HG02973 (cell line): Measurements from ENCODE around the gene CLEC2B.

ENCODE experiments used
- ATAC-seq: cut with Tn5 transposase; IDR thresholded peaks from one replicate; pipeline ENCODE4 v1.9.1; 2021; ENCODE audit warnings: moderate library complexity; ENCODE audit not compliant: unreplicated experiment

CLEC2B gene

DNA sequence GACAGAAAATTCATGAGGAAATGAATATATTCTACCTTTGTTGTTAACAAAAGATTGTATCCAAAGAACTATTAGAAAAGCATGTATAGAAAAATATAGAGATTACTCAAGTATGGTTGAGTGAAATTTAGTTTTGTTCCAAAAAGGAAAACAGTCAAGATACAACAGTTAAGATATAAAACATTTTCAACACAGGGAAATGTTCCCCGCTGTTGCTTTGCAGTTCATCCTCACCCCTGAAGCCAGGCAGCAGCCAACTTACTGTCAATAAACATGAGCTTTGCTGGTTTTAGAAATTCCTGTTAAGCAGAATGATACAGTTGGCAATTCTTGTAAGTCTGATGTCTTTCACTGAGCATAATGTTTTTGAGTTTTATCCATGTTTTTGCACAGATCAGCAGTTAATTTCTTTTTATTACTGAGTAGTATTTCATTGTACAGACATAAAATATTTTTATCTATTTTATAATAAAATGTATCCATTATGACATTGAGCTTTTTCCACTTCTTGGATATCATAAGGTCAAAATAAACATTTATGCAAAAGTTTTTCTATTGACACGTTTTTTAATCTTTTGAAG is 1.2 kb upstream of the CLEC2B start:
- no peak for ATAC-seq

DNA sequence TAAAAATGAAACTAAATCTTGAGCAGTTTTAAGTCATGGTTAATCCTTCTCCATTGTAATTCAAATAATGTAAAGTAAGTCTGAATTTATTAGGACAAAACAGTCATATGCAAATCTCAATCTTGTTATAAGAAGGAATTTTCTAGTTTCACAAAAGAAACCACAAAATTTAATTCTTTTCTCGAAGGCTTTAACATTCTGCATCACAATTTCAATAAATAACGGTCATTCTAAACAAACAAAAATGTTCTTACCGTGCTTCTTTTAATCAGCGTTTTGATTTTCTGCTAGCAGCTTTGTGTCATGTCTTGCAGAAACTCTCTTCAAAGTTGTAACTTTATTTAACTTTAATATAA is 225 bp downstream of the CLEC2B start:
- no peak for ATAC-seq

DNA sequence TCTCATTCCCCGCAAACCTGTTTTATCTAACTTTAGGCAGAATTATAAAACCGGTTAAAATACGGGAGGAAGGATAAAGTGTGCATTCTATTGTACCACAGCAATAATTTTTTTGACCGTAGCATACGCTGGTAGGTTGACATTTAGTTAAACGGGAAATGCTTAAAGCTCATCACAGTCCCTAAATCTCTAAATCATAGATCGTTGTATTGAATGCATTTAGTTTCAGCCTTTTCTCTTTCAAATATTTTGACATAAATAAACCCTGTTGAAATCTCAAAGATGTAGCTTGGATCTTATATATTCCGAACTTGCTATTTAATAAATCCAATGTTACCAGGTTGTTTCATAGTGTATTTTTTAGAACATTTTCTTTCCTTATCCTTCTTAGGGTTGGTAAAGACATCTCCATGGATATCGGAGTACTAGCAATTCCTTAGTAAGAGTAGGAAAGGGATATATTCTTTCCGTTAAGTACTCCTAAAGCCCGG is 798 bp downstream of the CLEC2B start:
- no peak for ATAC-seq

DNA sequence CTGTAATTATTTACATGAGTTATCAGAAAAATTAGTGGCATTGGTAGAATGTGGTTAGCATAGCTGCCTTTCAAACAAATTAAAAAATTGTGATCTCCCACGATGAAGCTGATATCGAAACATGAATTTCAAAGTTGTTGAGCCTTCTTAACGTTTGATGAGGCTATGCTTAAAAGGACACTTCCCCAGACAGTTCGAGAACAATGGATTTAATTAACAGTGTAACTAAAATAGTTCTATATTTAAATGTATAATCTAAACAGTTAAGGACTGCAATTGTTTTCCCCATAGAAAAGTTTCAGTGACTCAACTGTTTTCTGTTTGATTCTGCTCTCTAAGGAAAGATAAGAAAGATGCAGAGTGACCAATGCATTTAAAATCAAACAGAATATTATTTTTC is 1.6 kb downstream of the CLEC2B start:
- ATAC-seq: no peak

DNA sequence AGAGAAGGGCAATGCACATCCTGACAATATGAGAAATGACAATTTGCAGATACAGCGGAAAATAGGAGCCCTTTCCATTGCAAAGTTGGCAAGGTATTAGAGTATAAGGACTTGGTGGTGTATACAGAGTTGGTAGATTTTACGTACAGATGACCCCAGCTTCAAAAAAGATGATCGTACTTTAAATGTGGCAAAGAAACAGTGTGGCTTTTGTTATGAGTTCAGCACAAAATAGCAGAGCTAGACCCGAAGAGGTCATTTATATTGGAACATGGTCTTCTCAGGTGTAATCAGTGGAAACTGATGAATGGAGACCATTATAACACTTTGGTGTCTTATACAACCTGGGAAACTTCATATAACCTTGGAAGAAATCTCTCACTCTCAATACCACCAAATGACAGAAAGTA is 2.3 kb downstream of the CLEC2B start:
- no peak for ATAC-seq

DNA sequence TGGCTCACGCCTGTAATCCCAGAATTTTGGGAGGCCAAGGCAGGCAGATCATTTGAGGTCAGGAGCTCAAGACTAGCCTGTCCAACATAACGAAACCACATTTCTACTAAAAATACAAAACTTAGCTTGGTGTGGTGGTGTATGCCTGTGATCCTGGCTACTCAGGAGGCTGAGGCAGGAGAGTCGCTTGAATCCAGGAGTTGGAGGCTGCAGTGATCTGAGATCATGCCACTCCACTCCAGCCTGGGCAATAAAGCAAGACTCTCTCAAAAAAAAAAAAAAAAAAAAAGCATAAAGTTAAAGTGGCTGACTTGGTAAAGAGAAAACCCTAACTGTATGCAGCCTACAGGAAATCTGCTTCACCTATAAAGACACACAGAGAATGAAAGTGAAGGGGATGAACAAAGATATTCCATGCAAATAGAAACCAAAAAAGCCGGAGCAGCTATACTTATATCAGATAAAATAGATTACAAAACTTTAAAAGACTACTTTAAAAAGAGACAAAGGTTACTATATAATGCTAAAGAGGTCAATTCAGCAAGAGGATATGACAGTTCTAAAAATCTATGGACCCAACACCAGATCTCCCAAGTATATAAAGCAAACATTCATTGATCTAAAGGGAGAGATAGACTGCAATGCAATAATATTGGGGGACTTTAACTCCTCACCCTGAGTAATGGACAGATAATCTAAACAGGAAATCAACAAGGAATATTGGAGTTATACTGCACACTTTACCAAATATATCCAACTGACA is 4.1 kb downstream of the CLEC2B start:
- no peak for ATAC-seq

DNA sequence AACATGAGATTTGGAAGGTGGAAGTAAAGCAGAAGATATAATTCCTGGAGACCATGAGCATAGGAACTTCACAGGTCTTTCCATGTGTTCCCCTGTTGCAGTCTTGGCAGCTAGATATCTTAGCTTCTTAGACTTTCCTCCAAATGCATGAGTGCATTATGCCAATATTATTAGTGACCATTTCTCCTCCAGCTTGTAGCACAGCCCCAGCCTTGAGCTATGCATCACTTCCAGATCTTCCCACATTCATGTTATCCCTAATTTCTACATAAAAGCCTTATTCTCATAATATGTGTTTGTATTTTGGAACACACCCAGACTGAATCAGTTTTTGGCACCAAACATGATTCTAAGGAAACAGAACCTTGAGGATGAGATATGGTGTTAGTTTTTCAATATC is 11.0 kb downstream of the CLEC2B start:
- ATAC-seq: no peak

DNA sequence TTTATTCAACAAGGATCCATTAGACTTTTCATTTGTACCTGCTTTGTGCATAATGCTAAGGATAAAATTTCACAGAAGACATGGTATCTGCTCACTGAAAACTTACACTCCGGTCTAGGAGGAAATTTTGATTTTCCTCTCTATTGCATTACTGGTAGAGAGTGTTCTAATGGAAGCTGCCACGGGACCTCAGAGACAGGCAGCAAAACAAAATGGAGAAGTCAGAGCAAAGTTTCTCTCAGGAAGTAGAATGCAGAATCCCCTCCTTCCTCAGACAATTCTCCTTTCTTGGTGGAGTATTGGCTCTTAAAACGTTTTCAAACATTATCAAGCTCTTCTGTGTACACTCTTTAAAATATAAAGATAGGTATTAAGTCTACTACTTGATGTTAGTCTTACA is 12.3 kb downstream of the CLEC2B start:
- no peak for ATAC-seq

DNA sequence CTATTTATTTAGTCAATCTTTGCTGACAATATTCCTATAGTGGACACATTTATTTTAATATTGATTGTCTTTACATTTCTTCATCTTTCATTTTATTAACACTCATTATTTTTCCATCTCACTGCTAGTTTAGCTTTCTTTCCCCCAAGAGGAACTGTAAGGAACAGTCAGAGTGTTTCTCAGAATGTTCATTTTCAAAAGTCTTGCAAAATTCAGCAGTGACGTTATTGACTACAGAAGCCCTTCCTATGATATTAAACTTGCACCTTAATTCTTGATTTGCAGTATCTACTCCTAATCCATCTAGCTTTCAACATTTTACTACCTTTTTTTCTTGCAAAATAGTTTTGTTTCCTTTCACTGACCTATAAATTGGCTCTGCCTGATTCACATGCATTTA is 13.0 kb downstream of the CLEC2B start:
- no peak for ATAC-seq

DNA sequence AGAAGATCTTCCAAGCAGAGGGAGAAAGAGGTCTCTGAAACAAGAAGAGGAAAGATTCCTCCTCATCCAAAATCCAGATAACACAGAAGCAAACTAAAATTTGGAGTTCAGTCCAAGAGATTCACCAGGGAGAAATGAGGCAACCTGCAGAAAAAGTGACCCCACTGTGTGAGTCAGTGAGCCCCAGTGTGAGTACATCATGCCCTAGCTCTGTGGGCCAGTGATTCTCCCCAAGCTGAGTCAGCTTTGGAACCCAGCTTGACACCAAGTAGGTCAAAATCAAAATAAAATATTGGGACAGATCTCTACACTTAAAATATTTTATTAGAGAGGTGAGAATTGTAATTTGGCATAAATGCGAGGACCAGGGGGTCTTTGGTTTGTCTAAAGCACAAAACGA is 17.2 kb downstream of the CLEC2B start:
- no peak for ATAC-seq

DNA sequence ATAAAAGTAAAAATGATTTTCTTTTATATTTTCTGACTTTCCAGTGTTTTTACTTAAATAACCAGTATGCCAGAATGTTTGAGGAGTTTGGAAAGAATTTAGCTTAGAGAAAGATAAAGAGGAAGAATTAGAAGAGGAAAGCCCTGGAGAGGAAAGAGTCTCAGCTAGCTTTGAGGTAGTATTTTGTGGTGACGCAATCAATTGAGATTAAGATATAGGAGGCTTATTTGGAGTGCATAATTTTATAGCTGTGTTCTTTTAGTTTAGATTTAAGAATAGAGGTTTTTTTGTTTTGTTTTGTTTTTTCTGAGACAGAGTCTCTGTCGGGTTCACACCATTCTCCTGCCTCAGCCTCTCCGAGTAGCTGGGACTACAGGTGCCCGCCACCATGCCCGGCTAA is 18.1 kb downstream of the CLEC2B start:
- no peak for ATAC-seq

DNA sequence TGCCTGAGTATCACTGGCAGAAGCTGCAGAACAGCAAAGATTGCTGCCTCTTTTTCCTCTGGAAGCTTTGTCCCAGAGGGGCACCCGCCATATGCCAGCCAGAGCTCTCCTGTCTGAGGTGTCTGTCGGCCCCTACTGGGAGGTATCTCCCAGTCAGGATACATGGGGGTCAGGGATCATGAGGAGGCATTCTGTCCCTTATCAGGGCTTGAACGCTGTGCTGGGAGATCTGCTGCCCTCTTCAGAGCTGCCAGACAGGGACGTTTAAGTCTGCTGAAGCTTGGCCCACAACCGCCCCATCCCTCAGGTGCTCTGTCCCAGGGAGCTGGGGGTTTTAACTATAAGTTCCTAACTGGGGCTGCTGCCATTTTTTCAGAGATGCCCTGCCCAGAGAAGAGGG is 20.3 kb downstream of the CLEC2B start:
- no peak for ATAC-seq

DNA sequence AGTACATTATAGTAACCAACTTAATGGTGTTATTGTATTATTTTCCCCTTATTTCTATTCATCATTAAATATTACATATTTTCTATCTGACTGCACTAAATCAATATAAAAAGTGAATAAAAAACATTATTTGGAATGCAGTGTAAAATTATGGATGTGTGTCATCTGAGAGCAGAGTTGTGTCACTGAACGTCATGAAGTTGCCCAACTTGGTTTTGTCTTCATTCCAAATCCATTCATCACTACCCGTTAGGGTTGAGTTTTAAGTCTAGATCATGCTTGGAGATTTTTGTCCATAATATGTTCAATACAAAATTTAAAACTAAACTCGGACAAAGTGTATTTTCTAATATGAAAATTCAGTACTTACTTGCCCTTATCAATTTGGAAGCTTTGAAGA is 25.7 kb downstream of the CLEC2B start:
- no peak for ATAC-seq

DNA sequence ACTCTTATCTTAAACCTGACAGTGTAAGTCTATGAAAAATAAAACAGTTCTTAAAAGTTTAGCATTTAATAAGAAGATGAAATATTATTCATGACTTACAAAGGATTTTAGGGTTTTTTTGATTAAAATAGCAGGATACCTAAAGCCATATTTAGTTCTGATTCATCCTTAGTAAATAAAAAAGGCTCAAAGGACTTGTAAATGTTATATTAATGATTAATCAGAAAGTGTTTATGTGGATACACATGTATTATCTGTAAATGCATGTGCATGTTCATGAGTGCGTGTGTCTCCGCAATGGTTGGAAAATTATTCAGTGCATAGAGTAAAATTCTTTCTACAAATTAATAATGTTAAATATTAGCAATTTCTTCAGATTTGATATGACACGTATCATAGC is 37.4 kb downstream of the CLEC2B start:
- ATAC-seq: no peak

DNA sequence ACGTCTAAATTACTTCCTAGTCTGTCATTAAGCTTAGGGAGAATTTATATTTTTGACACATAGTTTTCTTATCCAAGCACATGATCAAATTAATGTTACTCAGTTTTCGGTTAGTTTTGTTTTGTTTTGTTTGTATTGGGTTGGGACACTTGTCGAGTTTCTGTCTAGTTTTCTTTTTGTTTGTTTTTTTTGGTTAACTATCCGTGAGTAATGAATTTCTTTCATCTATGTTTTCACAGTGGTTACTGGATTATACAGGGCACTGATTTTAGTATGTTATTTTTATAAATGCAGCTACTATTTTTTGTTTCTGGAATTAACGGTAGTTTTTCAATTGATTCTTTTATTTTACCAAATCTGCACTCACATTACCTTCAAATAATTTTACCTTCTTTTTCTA is 39.2 kb downstream of the CLEC2B start:
- no peak for ATAC-seq

DNA sequence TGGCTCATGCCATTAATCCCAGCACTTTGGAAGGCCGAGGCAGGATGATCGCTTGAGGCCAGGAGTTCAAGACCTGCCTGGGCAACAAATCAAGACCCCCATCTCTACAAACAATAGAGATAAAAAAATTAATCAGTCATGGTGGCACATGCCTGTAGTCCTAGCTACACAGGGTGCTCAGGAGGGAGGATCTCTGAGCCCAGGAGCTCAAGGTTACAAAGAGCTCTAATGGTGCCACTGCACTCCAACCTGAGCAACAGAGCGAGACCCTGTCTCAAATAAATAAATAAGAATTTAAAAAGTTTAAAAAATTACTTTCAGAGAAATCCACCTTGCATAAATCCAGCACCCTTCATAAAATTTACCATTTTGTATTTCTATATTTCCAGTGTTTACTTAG is 39.7 kb downstream of the CLEC2B start:
- ATAC-seq: no peak

DNA sequence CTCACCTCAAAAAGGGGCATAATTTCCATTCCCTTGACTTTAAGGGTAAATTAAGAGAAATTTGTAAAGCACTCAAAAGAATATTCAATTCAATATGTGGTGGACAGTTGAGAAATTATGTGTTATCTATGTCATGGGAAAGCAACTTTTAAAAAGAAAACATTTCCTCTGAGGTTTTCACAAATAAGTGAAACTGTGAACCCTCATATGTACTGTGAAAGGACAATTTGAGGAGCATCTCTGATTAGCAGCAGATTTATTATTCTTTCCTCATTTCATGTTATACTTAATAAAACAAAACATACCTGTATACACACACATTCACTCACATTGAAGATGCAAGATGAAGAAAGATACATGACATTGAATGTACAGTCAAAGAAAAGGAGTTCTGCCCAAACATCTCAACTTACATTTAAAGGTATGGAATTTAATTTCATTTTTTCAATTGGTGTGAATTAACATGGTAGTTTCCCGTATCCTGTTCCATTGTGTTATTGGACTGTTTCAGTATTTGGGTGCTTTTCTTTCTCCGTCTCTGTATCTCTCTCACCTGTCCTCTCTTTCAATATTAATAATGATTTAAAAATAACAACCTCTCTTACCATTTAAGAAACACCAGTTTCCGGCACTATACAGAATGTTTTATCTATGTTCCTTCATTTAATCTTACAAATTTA is 41.8 kb downstream of the CLEC2B start, which contains the start of gene KLRF1:
TSS of gene KLRF1 (plus strand) at position 273 of the 680 bp plus-strand sequence. CDS start at position 337, 64 bp downstream.
- no peak for ATAC-seq

DNA sequence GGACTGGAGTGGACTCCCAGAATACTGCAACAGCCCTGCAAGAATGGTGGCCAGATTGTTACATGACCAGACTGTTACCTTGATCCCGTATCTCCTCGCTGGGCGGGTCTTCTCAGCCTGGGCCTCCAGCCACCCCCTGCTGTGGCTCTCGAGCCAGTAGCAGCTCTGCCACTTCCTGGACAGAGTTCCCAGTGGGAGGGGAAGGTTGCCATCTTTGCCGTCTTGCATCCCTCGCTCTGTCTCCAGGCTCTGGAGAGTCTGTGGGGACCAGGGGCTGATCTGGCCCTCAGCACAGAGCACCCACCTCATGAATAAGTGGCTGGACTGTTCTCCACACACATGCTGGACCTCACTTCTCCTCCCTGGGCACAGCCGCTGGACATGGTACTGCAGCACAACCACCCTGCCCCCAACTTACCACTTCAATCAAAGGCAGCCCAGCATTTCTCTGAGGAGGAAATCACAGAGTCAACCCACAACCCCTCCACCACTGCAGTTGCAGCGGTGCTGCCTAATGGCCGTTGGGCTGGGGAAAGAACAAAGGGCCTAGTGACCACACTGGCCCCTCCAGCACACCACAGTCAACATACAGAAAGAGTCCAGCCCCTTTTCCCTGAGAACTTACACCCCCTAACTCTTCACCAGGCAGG is 48.7 kb downstream of the CLEC2B start:
- no peak for ATAC-seq

DNA sequence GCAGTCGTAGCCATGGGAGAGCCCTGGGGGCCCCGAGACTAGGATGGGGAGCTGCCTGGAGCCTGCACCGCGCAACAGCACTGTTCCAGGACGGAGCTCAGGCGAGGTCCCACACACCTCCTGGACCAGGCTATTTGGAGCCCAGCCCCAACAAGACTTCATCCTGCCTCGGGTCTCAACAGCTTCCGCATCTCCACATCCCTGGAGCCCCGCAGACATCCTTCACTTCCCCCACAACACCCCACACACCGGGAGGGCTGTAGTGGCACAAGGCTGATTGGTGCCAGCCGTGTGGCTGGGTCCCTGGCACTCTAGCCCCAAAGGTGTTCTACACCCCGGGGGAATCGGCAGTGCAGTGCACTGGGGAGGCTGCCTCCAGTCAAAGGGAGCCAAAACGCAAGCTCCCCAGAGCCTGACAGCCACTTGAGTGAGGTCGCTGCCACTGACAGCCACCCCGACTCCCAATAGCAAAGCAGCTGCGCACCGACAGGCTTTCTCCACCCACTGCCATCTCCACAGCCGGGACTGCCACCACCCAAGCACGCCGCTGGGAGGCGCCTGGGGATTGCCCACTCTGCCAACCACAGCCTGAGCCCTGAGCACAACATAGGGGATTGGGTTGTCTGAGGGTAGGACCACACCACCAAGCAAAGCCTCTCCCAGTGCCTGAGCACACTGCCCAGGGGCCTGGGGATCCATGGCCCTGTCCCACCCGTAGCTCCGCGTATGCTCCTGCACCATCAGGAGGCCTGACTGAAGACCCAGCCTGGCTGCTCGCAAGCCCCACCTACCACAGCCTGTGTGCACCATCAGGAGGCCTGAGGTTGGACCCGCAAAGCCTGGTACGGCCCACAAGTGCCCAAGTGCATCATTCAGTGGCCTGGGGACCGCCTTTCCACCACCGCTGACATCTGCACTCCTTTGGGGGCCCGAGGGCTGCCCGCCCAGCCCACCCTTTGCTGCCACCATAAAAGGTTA is 55.0 kb downstream of the CLEC2B start:
- peak; percentile 88 for ATAC-seq

DNA sequence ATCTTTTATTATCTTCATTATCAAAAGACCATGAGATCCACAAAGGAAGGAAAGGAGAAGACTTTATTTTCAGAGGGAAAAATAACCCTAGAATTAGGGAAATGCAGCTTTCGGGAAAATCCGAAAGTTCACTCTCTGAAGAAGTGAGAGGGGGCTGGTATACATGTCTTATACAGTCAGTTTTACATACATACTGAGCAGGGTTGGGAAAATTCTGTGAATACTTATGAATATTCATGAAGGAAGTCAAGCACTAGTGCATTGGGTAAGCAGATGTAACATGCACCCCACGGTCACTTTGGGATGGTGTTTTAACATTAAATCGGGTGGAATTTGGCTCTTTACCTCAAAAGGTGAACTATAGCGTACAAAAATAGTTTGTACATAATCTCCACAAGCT is 57.5 kb downstream of the CLEC2B start:
- no peak for ATAC-seq
